Neural cell (in vitro differentiated cells): ENCODE data around the gene HOXC10. TPM values are rescaled to one million over a fixed set of nuclear protein-coding genes. Genes with fewer than 3 reads are reported as not detected.

Experiments
- H2AFZ ChIP-seq: fragments of 200-600, 300-800 bp; sonication (generic), shearing (Covaris generic); 2 replicates; pipeline ENCODE4 v1.6.0; 2014; ENCODE audit warnings: low read depth, mild to moderate bottlenecking, antibody characterized with exemption, low read length, moderate library complexity
- H3F3A ChIP-seq: fragments of 200-600 bp; shearing (Covaris generic); 2 replicates; pipeline ENCODE4 v1.6.1; 2016; ENCODE audit warnings: mild to moderate bottlenecking, moderate library complexity, mixed read lengths, antibody characterized with exemption, low read length; ENCODE audit not compliant: insufficient read depth, poor library complexity, severe bottlenecking
- H3K27ac ChIP-seq: fragments of 200-600, 300-800 bp; sonication (generic), shearing (Covaris generic); 2 replicates; pipeline ENCODE4 v1.5.1; 2014; ENCODE audit warnings: mild to moderate bottlenecking, low read length, moderate library complexity
- H3K27me3 ChIP-seq: fragments of 300-800, 200-600 bp; sonication (generic), shearing (Covaris generic); 2 replicates; pipeline ENCODE4 v1.6.0; 2014; ENCODE audit warnings: mild to moderate bottlenecking, low read depth, low read length, moderate library complexity; ENCODE audit not compliant: insufficient read depth
- H3K36me3 ChIP-seq: fragments of 300-800, 200-600 bp; sonication (generic), shearing (Covaris generic); 2 replicates; pipeline ENCODE4 v1.5.1; 2014; ENCODE audit warnings: mild to moderate bottlenecking, antibody characterized with exemption, low read length, moderate library complexity; ENCODE audit not compliant: insufficient read depth
- H3K4me2 ChIP-seq: fragments of 300-800, 200-600 bp; sonication (generic), shearing (Covaris generic); 2 replicates; pipeline ENCODE4 v1.6.0; 2014; ENCODE audit warnings: mild to moderate bottlenecking, low read length
- H3K4me3 ChIP-seq: fragments of 300-800, 200-600 bp; sonication (generic), shearing (Covaris generic); 2 replicates; pipeline ENCODE4 v1.5.1; 2014; ENCODE audit warnings: mild to moderate bottlenecking, low read length, moderate library complexity
- H3K79me2 ChIP-seq: fragments of 200-600 bp; shearing (Covaris generic); replicated peaks from 2 replicates; pipeline ENCODE4 v1.6.0; 2014; ENCODE audit warnings: mild to moderate bottlenecking, low read length, moderate library complexity; ENCODE audit not compliant: insufficient read depth
- H3K9ac ChIP-seq: fragments of 300-800, 200-600 bp; sonication (generic), shearing (Covaris generic); 2 replicates; pipeline ENCODE4 v1.6.1; 2016; ENCODE audit warnings: mild to moderate bottlenecking, low read length, mixed read lengths
- H3K9me2 ChIP-seq: fragments of 200-600 bp; shearing (Covaris generic); 2 replicates; pipeline ENCODE4 v1.6.1; 2016; ENCODE audit warnings: mild to moderate bottlenecking, low read length, mixed read lengths; ENCODE audit not compliant: insufficient read depth
- H3K9me3 ChIP-seq: fragments of 200-600, 300-800 bp; sonication (generic), shearing (Covaris generic); 2 replicates; pipeline ENCODE4 v1.6.1; 2016; ENCODE audit warnings: mild to moderate bottlenecking, mixed run types, low read length, moderate library complexity, mixed read lengths
- H4K20me1 ChIP-seq: fragments of 200-600 bp; shearing (Covaris generic); 2 replicates; pipeline ENCODE4 v1.6.1; 2016; ENCODE audit warnings: mild to moderate bottlenecking, mixed run types; ENCODE audit not compliant: insufficient read depth
- CTCF ChIP-seq: fragments of 450-650 bp; IDR thresholded peaks from 2 replicates; pipeline ENCODE4 v1.5.1; 2014; ENCODE audit warnings: antibody characterized with exemption, mild to moderate bottlenecking, moderate library complexity; ENCODE audit not compliant: poor library complexity, severe bottlenecking
- EP300 ChIP-seq: fragments of 450-650 bp; conservative IDR thresholded peaks from 2 replicates; pipeline ENCODE4 v1.6.1; 2014; ENCODE audit warnings: antibody characterized with exemption, mild to moderate bottlenecking, moderate library complexity; ENCODE audit not compliant: poor library complexity, severe bottlenecking
- EZH2 ChIP-seq: fragments of 200-600, 300-800 bp; shearing (Covaris generic), sonication (generic); IDR thresholded peaks from 2 replicates; pipeline ENCODE4 v1.6.1; 2014; ENCODE audit warnings: antibody characterized with exemption, low read length, borderline replicate concordance, mild to moderate bottlenecking; ENCODE audit not compliant: insufficient read depth, poor library complexity, severe bottlenecking
- MXI1 ChIP-seq: fragments of 450-650 bp; conservative IDR thresholded peaks from 2 replicates; pipeline ENCODE4 v1.6.1; 2014; ENCODE audit warnings: antibody characterized with exemption, mild to moderate bottlenecking; ENCODE audit not compliant: poor library complexity, severe bottlenecking
- POLR2AphosphoS5 ChIP-seq: IDR thresholded peaks from 2 replicates; pipeline ENCODE4 v1.6.1; 2012
- RAD21 ChIP-seq: fragments of 450-650 bp; conservative IDR thresholded peaks from 2 replicates; pipeline ENCODE4 v1.6.1; 2014; ENCODE audit warnings: antibody characterized with exemption, mild to moderate bottlenecking, moderate library complexity
- REST ChIP-seq: IDR thresholded peaks from 2 replicates; pipeline ENCODE4 v1.6.1; 2012; ENCODE audit warnings: borderline replicate concordance
- SMC3 ChIP-seq: fragments of 450-650 bp; conservative IDR thresholded peaks from 2 replicates; pipeline ENCODE4 v1.6.1; 2014; ENCODE audit warnings: antibody characterized with exemption, mild to moderate bottlenecking, moderate library complexity; ENCODE audit not compliant: poor library complexity
- TAF1 ChIP-seq: IDR thresholded peaks from 2 replicates; pipeline ENCODE4 v1.6.1; 2012; ENCODE audit warnings: low read depth
- polyA plus RNA-seq: library from polyadenylated mRNA; depleted of rRNA; stranded (reverse); fragments of >200 nt; gene quantifications from 2 replicates; pipeline ENCODE4 v1.2.3, GENCODE V29; 2014

Gene HOXC10
- polyA plus RNA-seq, 1 donor from 2014 or later = not detected

GRCh38 chr12:54009171-54010052 is 24.5 kb downstream of the HOXC10 start:
- Histone ChIP-seq H3F3A (no peaks in the 10 kb centered on the region), H3K27ac (no peak overlapping the region), H3K9me3 (no peaks in the 10 kb centered on the region), H3K36me3 (no peaks in the 10 kb centered on the region), H3K79me2 (no peaks in the 10 kb centered on the region), H3K4me3 (peak overlapping the region; percentile 55), H3K27me3 (peaks cover 99% of the 10 kb centered on the region), H3K9ac (no peak overlapping the region), H2AFZ (no peak overlapping the region), H4K20me1 (no peaks in the 10 kb centered on the region), H3K9me2 (no peaks in the 10 kb centered on the region), H3K4me2 (no peak overlapping the region)
- peak; percentile 39 for TF ChIP-seq TAF1
- TF ChIP-seq EZH2 = no peak
- no peak for TF ChIP-seq CTCF
- TF ChIP-seq SMC3 = no peak

GRCh38 chr12:54010053-54010971 is 25.4 kb downstream of the HOXC10 start:
- no peak overlapping the region for H3K27ac ChIP-seq
- H2AFZ ChIP-seq = no peak overlapping the region
- H4K20me1 ChIP-seq = no peaks in the 10 kb centered on the region
- H3K9me3 ChIP-seq = no peaks in the 10 kb centered on the region
- no peaks in the 10 kb centered on the region for H3F3A ChIP-seq
- H3K36me3 ChIP-seq = no peaks in the 10 kb centered on the region
- H3K27me3 ChIP-seq = peaks cover 99% of the 10 kb centered on the region
- no peak overlapping the region for H3K4me3 ChIP-seq
- H3K79me2 ChIP-seq = no peaks in the 10 kb centered on the region
- H3K9ac ChIP-seq = no peak overlapping the region
- H3K4me2 ChIP-seq = no peak overlapping the region
- TF ChIP-seq EP300 (no peak), TAF1 (no peak), SMC3 (no peak), REST (no peak), CTCF (no peak), POLR2AphosphoS5 (no peak), RAD21 (no peak), MXI1 (no peak), EZH2 (no peak)
- no peaks in the 10 kb centered on the region for H3K9me2 ChIP-seq
